Ishikawa (cell line): Measurements from ENCODE around the gene HEATR3.

Experiments
- CEBPB ChIP-seq: IDR thresholded peaks from 2 replicates; pipeline ENCODE4 v1.6.1; 2012
- CREB1 ChIP-seq: IDR thresholded peaks from 2 replicates; pipeline ENCODE4 v1.6.1; 2012; ENCODE audit warnings: low read depth
- EGR1 ChIP-seq: IDR thresholded peaks from 2 replicates; pipeline ENCODE4 v1.6.1; 2012
- EP300 ChIP-seq: IDR thresholded peaks from 2 replicates; pipeline ENCODE4 v1.6.1; 2012; ENCODE audit warnings: borderline replicate concordance
- FOXM1 ChIP-seq: IDR thresholded peaks from 2 replicates; pipeline ENCODE4 v1.6.1; 2012; ENCODE audit warnings: low read depth, borderline replicate concordance
- NFIC ChIP-seq: IDR thresholded peaks from 2 replicates; pipeline ENCODE4 v1.6.1; 2012
- RAD21 ChIP-seq: IDR thresholded peaks from 2 replicates; pipeline ENCODE4 v1.6.1; 2012; ENCODE audit warnings: low read depth
- REST ChIP-seq: IDR thresholded peaks from 2 replicates; pipeline ENCODE4 v1.6.1; 2012; ENCODE audit warnings: low read depth, mild to moderate bottlenecking
- TAF1 ChIP-seq: IDR thresholded peaks from 2 replicates; pipeline ENCODE4 v1.6.1; 2012; ENCODE audit warnings: low read depth, mild to moderate bottlenecking
- TCF12 ChIP-seq: IDR thresholded peaks from 2 replicates; pipeline ENCODE4 v1.6.1; 2012; ENCODE audit warnings: low read depth
- TEAD4 ChIP-seq: IDR thresholded peaks from 2 replicates; pipeline ENCODE4 v1.6.1; 2012
- YY1 ChIP-seq: IDR thresholded peaks from 2 replicates; pipeline ENCODE4 v1.6.1; 2012; ENCODE audit warnings: low read depth
- ZBTB7A ChIP-seq: IDR thresholded peaks from 2 replicates; pipeline ENCODE4 v1.6.1; 2012; ENCODE audit warnings: low read depth
- TF ChIP-seq, protein P1 (sequence below): IDR thresholded peaks from 2 replicates; pipeline ENCODE4 v1.6.1; 2012
- TF ChIP-seq, protein P2 (sequence below): IDR thresholded peaks from 2 replicates; pipeline ENCODE4 v1.6.1; 2012

HEATR3 gene

GRCh38 chr16:50066482-50067289, 916 bp downstream of the HEATR3 start:
- peak; percentile 8; the same call in 1 of the 2 replicates for TF ChIP-seq ZBTB7A
- no peak for TF ChIP-seq TAF1

DNA sequence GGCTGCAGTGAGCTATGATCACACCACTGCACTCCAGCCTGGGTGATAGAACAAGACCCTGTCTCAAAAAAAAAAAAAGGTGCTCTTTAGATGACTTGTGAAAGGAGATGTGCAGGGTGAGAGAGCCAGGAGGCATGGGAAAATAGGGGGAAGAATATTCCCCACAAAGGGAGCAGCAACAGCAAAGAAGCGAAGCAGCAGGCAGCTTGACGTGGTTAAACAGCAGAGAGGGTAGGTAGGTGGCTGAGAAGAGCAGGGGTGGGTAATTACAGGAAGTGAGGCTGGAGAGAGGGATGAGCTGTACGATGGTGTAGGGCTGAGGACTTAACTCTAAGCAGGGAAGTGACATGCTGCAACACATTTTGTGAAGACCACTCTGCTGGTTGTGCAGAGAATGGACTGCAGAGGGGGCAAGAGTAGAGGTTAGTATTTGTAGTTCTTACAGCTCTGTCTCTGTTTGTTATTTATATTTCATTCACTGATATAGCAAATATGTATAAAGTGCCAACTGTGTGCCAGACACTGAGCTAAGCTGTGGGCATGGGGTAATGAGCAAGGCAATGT, 1.6 kb downstream of the HEATR3 start:
- TF ChIP-seq CEBPB (no peak), TEAD4 (no peak)

DNA sequence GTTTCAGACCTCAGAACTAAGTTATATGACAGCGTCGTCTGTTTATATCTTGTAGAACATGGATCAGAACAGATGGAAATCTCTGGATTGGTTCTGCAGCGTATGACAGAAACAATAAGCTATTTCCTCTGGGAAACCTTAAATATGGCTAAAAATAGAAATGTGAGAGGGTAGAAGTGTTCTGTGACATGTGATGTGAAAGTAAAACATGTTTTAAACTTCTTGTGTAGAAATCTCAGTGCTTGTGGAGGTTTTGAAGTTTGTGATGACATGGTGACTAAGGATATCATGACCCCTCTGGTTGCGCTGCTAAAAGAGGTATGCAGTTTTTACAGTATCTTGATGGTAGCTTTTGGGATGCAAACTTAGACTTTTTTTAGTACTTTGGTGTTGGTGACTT, 2.8 kb downstream of the HEATR3 start:
- no peak for TF ChIP-seq REST
- no peak for TF ChIP-seq RAD21
- TF ChIP-seq CREB1: no peak
- TF ChIP-seq TCF12: no peak
- TF ChIP-seq EGR1: no peak
- TF ChIP-seq NFIC: no peak
- TF ChIP-seq ZBTB7A: no peak
- TF ChIP-seq CEBPB: no peak
- TF ChIP-seq, protein P1, sequence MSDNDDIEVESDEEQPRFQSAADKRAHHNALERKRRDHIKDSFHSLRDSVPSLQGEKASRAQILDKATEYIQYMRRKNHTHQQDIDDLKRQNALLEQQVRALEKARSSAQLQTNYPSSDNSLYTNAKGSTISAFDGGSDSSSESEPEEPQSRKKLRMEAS: no peak
- no peak for TF ChIP-seq EP300
- TF ChIP-seq, protein P2, sequence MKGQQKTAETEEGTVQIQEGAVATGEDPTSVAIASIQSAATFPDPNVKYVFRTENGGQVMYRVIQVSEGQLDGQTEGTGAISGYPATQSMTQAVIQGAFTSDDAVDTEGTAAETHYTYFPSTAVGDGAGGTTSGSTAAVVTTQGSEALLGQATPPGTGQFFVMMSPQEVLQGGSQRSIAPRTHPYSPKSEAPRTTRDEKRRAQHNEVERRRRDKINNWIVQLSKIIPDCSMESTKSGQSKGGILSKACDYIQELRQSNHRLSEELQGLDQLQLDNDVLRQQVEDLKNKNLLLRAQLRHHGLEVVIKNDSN: no peak
- no peak for TF ChIP-seq TAF1
- TF ChIP-seq TEAD4: no peak

- TF ChIP-seq CEBPB (no peak), FOXM1 (no peak)
- TF ChIP-seq, protein P1: no peak
Observed at GRCh38 chr16:50069060-50069459, 3.3 kb downstream of the HEATR3 start.

- TF ChIP-seq NFIC: no peak
- no peak for TF ChIP-seq YY1
- TF ChIP-seq CEBPB: no peak
- no peak for TF ChIP-seq TEAD4
- no peak for TF ChIP-seq RAD21
- TF ChIP-seq, protein P2: no peak
- TF ChIP-seq, protein P1: no peak
- no peak for TF ChIP-seq TAF1
- TF ChIP-seq CREB1: no peak
- no peak for TF ChIP-seq EP300
- TF ChIP-seq TCF12: no peak
- TF ChIP-seq REST: no peak
- no peak for TF ChIP-seq EGR1
- TF ChIP-seq FOXM1: no peak
- TF ChIP-seq ZBTB7A: no peak
Observed at GRCh38 chr16:50071075-50071671, 5.4 kb downstream of the HEATR3 start.

DNA sequence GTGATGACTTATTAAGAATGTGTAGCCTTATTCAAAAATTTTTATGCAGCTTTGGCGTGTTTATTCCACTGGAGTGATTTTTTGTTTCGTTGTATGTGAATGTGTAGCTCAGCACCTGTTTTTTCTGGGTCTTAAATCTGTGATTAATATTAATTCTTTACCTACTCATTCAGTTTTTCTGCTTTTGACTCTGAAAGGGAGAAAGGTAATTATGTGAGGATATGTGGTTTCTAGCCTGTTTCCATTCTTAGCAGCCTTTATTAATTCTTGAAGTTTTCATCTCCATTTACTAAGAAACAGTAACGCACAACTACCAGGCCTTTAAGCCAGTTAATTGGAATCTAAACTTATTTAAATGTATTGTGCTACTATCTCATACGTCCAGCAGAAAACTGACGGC, 7.0 kb downstream of the HEATR3 start:
- TF ChIP-seq CEBPB (no peak), EGR1 (no peak), TEAD4 (no peak), RAD21 (no peak), NFIC (no peak), TAF1 (no peak), CREB1 (no peak), FOXM1 (no peak), EP300 (no peak)
- TF ChIP-seq, protein P1: no peak
- TF ChIP-seq, protein P2: no peak
